ENCODE data around the gene IGFBP4.

DNA sequence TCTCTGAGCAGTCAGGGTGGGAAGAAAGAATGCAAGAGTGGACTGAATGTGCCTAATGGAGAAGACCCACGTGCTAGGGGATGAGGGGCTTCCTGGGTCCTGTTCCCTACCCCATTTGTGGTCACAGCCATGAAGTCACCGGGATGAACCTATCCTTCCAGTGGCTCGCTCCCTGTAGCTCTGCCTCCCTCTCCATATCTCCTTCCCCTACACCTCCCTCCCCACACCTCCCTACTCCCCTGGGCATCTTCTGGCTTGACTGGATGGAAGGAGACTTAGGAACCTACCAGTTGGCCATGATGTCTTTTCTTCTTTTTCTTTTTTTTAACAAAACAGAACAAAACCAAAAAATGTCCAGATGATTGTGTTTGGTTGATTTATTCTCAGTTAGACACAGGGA lies 14.1 kb downstream of the IGFBP4 start:
- no peak for TF ChIP-seq ZNF384 (IDR thresholded peaks at IDR 0.05)
- no peak for TF ChIP-seq BHLHE40 (IDR thresholded peaks at IDR 0.05; ENCODE audit: borderline replicate concordance)

Measured in HEK293T (cell line).